Epithelial cell of prostate (primary cell): Measurements from ENCODE around the gene NADSYN1.

Source experiments
- DNase-seq: peaks from one replicate; pipeline ENCODE4 v3.0.0-alpha.2; 2011; ENCODE audit warnings: low read depth, low spot score
- H3K27ac ChIP-seq: fragments of 450-650 bp; 2 replicates; pipeline ENCODE4 v1.5.1; 2017; ENCODE audit warnings: mild to moderate bottlenecking

Gene NADSYN1

GRCh38 chr11:71488681-71489270 lies 35.8 kb downstream of the NADSYN1 start:
- DNase-seq = no peak
- no peak overlapping the region for H3K27ac ChIP-seq

DNA sequence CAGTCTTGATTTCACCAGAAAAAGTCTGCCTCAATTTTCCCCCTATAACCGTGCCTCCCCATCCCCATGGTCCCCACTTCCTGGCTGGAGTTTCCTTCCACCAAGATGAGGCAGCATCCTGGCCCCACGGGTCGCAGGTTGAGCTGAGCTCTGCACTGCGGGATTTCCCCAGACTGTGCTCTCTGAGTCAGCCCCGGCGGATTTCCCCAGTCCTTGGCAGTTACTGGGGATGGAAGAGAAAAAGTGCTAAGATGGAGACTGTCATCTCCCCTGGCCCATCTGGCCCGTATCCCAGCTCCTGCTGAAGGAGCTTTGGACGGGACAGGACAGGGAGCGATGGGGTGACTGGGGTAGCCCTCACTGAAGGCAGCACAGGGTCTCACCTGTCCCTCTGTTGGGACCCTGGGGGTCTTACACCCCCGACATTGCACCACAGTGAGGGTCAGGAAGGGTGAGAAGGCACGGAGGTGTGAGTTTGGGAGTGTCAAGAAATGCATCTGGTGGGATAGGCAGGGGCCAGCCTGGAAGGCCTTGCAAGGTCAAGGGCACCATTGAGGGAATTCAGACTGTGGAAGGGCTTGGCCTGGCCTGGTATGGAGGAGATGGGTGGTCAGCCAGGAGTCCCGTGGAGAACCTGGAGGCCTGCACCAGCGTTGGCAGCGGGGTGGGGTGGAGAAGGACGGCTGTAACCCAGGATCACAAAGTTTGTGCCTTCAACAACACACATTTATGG lies 36.5 kb downstream of the NADSYN1 start:
- no peak overlapping the region for H3K27ac ChIP-seq
- DNase-seq = no peak

GRCh38 chr11:71490044-71490730 lies 37.2 kb downstream of the NADSYN1 start:
- no peak overlapping the region for H3K27ac ChIP-seq
- DNase-seq = no peak

GRCh38 chr11:71490731-71491390 lies 37.9 kb downstream of the NADSYN1 start:
- H3K27ac ChIP-seq = no peak overlapping the region
- DNase-seq = no peak

GRCh38 chr11:71491531-71491930 lies 38.5 kb downstream of the NADSYN1 start:
- H3K27ac ChIP-seq = no peak overlapping the region
- DNase-seq = no peak

DNA sequence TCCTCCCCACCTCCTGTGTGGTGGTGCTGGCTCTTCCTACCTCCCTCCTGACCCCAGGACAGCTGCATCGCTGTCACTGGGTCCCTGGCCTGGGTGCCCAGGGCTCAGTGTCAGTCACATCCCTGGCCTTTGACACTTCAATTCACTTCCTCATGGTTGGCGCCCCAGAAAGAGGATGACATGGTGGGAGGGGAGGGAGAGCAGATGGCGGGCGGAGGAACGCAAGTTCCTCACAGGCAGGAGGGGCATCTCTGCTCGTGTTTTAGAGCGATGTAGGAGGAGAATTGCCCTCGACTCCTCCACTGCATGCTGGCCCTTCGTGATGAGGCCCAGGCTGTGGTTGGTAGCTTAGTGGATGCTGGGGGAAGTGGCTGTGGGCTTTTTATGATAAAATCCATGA lies 38.9 kb downstream of the NADSYN1 start:
- no peak for DNase-seq
- no peak overlapping the region for H3K27ac ChIP-seq

- DNase-seq = no peak
- H3K27ac ChIP-seq = no peak overlapping the region
Observed at GRCh38 chr11:71495286-71496230, 42.6 kb downstream of the NADSYN1 start.

DNA sequence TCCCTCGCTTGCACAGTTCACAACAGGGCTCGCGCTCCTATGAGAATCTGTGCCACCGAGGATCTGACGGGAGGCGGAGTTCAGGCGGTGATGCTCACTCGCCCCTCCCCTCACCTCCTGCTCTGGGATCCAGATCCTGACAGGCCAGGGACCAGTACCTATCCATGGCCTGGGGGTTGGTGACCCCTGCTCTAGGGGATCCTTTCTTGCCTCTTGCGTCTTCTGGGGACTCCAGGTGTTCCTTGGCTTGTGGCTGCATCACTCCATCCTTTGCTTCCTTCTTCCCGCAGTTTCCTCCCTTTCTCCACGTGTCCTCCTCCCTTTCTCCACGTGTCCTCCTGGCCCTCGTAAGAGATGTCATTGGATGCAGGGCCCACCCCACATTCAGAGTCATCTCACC lies 43.4 kb downstream of the NADSYN1 start:
- H3K27ac ChIP-seq = no peak overlapping the region
- no peak for DNase-seq

- no peak for DNase-seq
- no peak overlapping the region for H3K27ac ChIP-seq
Observed at GRCh38 chr11:71498091-71498490, 45.1 kb downstream of the NADSYN1 start.

- no peak for DNase-seq
- no peak overlapping the region for H3K27ac ChIP-seq
Observed at GRCh38 chr11:71499125-71499524, 46.1 kb downstream of the NADSYN1 start.

DNA sequence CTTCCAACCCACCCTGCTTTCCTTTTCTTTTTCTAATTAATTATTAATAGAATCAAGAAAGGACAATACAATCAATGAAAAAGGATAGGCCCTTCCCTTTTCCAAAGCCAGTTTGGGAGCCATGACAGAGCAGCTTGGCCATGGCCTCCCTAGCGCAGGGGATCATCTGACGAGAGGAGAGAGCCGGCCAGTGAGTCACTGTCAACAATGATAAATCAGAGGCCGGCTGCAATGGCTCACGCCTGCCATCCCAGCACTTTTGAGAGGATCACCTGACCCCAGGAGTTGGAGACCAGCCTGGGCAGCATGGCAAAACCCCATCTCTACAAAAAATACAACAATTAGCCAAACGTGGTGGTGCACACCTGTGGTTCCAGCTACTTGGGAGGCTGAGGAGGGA lies 46.5 kb downstream of the NADSYN1 start:
- DNase-seq = no peak
- no peak overlapping the region for H3K27ac ChIP-seq

- no peak for DNase-seq
- H3K27ac ChIP-seq = no peak overlapping the region
Observed at GRCh38 chr11:71500601-71501021, 47.6 kb downstream of the NADSYN1 start.

DNA sequence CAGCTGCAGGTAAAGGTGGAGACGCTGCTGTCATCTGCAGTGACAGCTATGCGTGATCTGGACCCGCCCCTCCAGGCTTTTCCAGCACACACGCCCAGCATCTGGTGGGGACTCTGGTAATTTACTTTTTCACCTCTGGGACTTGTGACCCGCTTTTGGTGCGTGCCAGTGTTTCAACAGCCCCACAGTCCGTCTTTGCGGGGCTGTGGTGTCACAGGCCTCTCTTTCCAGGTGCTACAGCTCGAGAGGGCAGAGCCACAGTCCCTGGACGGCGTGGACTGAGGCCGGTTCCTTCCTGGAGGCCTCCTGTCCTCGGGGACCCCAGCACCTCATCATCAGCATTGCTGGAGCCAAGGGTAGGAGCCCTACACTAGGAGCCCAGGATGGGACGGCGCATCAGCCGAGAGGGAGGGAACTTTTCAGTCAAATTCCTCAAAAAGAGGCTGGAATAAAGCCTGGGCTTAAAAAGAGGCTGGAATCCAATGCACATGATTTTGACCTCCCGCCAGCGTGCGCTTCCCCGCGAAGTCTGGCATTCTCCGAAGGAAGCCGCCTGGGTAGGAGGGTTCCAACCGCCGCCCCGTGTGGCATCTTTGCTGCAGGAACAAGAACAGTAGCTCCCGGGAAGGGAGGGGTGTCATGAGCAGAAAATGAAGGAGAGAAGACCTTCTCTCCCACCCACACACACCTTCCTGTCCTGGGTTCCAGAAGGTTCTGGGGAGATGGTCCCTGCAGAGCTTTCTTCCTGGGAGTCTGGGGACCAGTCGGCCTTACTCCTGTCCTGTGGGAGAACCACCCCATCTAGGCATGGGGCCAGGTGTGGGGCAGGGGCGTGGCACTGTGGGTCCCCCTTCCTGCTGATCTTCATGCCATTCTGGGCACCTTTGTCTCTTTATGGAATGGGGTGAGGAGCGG lies 48.3 kb downstream of the NADSYN1 start:
- DNase-seq = no peak
- no peak overlapping the region for H3K27ac ChIP-seq

- H3K27ac ChIP-seq = no peak overlapping the region
- DNase-seq = no peak
Observed at GRCh38 chr11:71502026-71502425, 49.0 kb downstream of the NADSYN1 start.

DNA sequence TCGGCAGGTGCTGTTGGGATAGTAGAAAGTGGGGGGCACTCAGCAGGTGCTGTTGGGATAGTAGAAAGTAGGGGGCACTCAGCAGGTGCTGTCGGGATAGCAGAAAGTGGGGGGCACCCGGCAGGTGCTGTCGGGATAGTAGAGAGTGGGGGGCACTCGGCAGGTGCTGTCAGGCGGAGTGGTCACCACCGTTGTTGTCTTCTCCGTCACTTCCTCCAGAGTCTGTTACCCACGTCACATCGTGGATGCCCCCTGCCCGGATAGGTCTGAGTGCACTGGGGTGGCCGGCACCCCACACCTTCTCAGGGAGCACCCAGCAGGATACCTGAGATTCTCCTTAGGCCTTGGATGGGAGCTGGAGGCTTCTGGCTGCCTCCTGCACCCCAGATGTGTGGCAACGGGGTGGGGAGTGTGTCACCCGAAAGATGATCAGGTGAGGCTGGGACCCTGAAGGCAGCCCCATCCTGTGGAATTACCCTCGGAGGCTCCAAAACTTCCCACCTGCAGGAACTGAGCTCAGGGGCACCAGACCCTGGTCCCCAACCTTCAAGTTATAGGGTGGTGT lies 50.0 kb downstream of the NADSYN1 start:
- DNase-seq = no peak
- no peak overlapping the region for H3K27ac ChIP-seq

- DNase-seq = no peak
- H3K27ac ChIP-seq = no peak overlapping the region
Observed at GRCh38 chr11:71504531-71504930, 51.5 kb downstream of the NADSYN1 start.

GRCh38 chr11:71505001-71505400 lies 52.0 kb downstream of the NADSYN1 start:
- H3K27ac ChIP-seq = no peak overlapping the region
- no peak for DNase-seq

- no peak overlapping the region for H3K27ac ChIP-seq
- DNase-seq = no peak
Observed at GRCh38 chr11:71505781-71506180, 52.8 kb downstream of the NADSYN1 start.

DNA sequence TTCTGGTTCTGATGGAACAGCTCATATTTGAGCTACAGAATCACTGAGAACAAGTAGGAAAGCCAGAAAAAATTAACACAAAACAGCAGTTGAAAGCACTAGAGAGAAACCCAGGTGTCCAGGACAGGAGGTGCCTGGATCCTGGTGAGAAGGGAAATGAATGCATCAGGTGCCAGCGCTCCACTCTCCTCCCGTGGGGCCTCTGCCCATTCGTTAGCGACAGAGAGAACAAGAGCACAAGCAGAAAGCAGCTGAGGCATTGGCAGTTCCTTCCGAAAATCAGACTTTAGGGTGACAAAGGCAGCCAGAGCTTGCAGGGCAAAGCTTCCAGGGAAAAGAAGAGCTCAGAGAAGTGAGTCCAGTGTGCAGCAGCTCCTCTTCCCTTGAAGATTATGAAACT lies 54.1 kb downstream of the NADSYN1 start:
- DNase-seq = no peak
- H3K27ac ChIP-seq = no peak overlapping the region
